Stomach smooth muscle (tissue), 2 donors: ENCODE measurements around the gene SHANK1.
"Not testable (repeated sequence)": the region's sequence is repeated elsewhere in the genome, so short reads cannot be mapped to it uniquely, and the experiment has no call there.

Experiments used
- H3K27ac ChIP-seq: one replicate; pipeline ENCODE4 v1.7.0; 2013; ENCODE audit warnings: mild to moderate bottlenecking, low read length, inconsistent platforms
- H3K27me3 ChIP-seq, 2 donors: one replicate each; pipeline ENCODE4 v1.7.0; 2013; ENCODE audit warnings: low read length in 2 of 2; ENCODE audit not compliant: insufficient read depth in 2 of 2, control insufficient read depth in 1 of 2
- H3K36me3 ChIP-seq, 2 donors: one replicate each; pipeline ENCODE4 v1.7.0; 2013; ENCODE audit warnings: low read length in 2 of 2; ENCODE audit not compliant: control insufficient read depth in 2 of 2, insufficient read depth in 2 of 2
- H3K4me1 ChIP-seq: one replicate; pipeline ENCODE4 v1.7.0; 2013; ENCODE audit warnings: low read length; ENCODE audit not compliant: control insufficient read depth, insufficient read depth
- H3K4me3 ChIP-seq, 2 donors: one replicate each; pipeline ENCODE4 v1.7.0; 2013; ENCODE audit warnings: low read length in 2 of 2
- H3K9ac ChIP-seq, 2 donors: one replicate each; pipeline ENCODE4 v1.7.0; 2013; ENCODE audit warnings: low read length in 2 of 2, mild to moderate bottlenecking in 1 of 2
- H3K9me3 ChIP-seq, 2 donors: one replicate each; pipeline ENCODE4 v1.7.0; 2013; ENCODE audit warnings: low read length in 2 of 2; ENCODE audit not compliant: control insufficient read depth in 2 of 2
- donor health status: healthy.
- donor health status: Pancreatic carcinoma.

Gene SHANK1

GRCh38 chr19:50618379-50618778, 101.2 kb downstream of the SHANK1 start:
- not testable (repeated sequence) for H3K36me3 ChIP-seq, H3K9ac ChIP-seq, H3K27me3 ChIP-seq, H3K9me3 ChIP-seq, H3K27ac ChIP-seq, H3K4me3 ChIP-seq, H3K4me1 ChIP-seq

- H3K27me3 ChIP-seq, H3K4me3 ChIP-seq, H3K27ac ChIP-seq, H3K9me3 ChIP-seq, H3K9ac ChIP-seq, H3K4me1 ChIP-seq, H3K36me3 ChIP-seq: not testable (repeated sequence)
These were observed 106.8 kb downstream of the SHANK1 start for GRCh38 chr19:50612504-50613404.
